ENCODE data around the gene PPP1R12B.
"Not testable (repeated sequence)": the region's sequence is repeated elsewhere in the genome, so short reads cannot be mapped to it uniquely, and the experiment has no call there.

PPP1R12B gene

DNA sequence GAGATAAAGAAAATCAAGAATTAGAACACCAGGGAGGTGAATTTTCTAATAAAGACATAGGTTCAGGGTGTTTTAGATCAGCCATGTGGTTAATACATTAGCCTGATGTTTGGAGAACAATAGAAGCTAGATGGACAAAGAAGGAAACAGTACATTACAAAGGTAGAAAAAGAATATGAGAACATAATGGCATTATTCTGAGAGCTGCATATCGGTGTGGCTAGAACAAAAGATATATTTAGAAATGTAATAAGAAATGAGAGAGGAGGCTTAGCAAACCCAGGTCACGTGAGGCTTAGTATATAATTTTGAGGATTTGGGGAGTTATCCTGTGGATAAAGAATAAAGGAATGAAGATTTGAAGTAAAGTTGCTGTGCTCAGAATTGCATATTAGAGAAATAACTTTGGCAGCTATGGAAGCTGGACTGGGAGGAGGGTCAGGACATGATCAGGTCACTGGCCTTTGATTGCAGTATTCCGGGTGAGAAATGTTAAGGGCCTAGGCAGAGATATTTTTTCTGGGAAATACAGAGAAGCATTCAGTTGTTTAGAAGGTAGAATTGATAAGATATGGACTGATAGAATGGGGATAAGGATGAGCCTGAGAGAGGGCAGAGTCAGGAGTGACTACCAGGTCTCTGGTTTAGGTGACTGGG is 197.3 kb downstream of the PPP1R12B start:
- not testable (repeated sequence) for DNase-seq (ENCODE audit: low read depth); H3K4me3 ChIP-seq (ENCODE audit: low read length)

DNA sequence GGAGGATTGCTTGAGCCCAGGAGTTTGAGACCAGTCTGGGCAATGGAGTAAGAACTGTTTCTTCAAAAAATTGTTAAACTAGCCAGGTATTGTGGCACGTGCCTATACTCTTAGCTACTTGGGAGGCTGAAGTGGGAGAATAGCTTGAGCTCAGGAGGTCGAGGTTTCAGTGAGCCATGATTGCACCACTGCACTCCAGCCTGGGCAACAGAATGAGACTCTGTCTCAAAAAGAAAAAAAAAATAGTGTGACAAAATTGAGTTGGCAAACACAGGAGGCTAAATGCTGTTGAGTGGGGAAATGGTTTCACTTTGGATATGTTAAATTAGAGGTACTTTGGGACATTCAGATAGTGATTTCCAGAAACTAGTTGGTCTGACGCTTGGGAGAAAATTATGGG is 197.9 kb downstream of the PPP1R12B start:
- not testable (repeated sequence) for DNase-seq (ENCODE audit: low read depth); H3K4me3 ChIP-seq (ENCODE audit: low read length)

GRCh38 chr1:202546796-202547195 is 198.3 kb downstream of the PPP1R12B start:
- H3K4me3 ChIP-seq (ENCODE audit: low read length); DNase-seq (ENCODE audit: low read depth): not testable (repeated sequence)

DNA sequence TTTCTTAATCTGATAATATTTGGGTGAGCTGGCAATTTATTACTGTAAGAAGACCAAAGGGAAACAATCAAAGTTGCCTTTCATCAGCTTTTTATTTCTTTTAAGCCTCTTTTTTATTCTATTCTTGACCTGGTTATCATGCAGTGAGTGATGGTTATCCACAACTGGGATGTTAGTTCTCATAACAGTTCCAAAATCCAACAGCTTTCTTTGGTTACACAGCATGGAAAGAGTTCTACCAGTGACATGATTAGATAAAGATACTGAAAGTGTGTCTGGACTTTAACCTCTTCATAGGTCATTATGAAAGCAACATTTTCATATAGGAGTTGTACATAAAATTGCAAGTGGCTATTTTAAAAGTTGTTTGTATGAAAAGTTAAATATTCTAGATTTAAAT is 198.7 kb downstream of the PPP1R12B start:
- no peak for TF ChIP-seq CTCF (conservative IDR thresholded peaks at IDR 0.05; ENCODE audit: low read length)
- no peak overlapping the region for H3K4me3 ChIP-seq (ENCODE audit: low read length)
- DNase-seq (ENCODE audit: low read depth), result no peak

GRCh38 chr1:202550088-202550487 is 201.6 kb downstream of the PPP1R12B start:
- DNase-seq (ENCODE audit: low read depth); H3K4me3 ChIP-seq (ENCODE audit: low read length): not testable (repeated sequence)

DNA sequence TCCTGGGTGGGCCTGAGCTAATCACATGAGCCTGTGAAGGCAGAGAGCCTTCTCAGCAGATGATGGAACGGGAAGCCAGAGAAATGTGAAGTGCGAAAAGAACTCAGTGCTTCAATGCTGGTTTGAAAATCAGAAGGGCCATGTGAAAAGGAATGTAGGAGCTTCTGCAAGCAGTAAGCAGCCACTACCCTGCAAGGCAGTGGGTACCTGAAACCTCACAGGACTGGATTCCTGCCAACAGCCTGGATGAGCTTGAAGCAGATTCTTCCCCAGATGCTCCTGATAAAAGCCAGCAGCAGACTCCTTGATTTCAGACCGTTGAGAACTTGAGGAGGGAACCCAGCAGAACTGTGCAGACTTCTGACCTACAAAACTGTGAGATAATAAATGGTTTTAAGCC is 203.2 kb downstream of the PPP1R12B start:
- no peak for TF ChIP-seq CTCF (conservative IDR thresholded peaks at IDR 0.05; ENCODE audit: low read length)
- no peak for DNase-seq (ENCODE audit: low read depth)
- H3K4me3 ChIP-seq (ENCODE audit: low read length), result no peak overlapping the region

- DNase-seq (ENCODE audit: low read depth); H3K4me3 ChIP-seq (ENCODE audit: low read length): not testable (repeated sequence)
Observed at GRCh38 chr1:202552615-202553014, 204.1 kb downstream of the PPP1R12B start.

- H3K4me3 ChIP-seq (ENCODE audit: low read length), result not testable (repeated sequence)
Observed at GRCh38 chr1:202553078-202553477, 204.6 kb downstream of the PPP1R12B start.

DNA sequence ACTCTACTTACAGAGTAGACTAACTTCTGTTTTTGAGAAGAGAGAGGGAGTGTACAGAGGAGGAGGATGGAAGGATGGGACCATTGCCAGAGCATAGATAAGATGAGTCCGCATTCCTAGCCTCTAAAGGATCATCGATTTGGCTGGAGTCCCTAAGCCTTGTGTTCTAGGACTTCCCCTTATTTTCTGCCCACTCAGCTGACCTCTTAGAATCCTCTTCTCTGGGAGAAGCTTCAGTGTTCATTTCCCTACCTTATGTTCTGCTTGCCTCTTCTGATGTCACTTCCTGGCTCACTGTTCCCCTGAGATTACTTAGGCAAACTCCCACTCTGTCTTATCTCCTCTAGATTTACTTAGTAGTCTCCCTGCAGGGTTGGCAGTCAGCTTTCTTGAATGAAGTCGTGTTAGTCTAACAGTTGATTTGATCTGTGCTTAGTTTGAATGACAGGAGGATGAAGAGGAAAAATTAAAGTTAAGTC is 205.1 kb downstream of the PPP1R12B start:
- H3K4me3 ChIP-seq (ENCODE audit: low read length), result no peak overlapping the region
- DNase-seq (ENCODE audit: low read depth), result no peak
- no peak for TF ChIP-seq CTCF (conservative IDR thresholded peaks at IDR 0.05; ENCODE audit: low read length)

More at GRCh38 chr1:202553078-202553477, 204.6 kb downstream of the PPP1R12B start:
- DNase-seq (ENCODE audit: low read depth), result not testable (repeated sequence)

DNA sequence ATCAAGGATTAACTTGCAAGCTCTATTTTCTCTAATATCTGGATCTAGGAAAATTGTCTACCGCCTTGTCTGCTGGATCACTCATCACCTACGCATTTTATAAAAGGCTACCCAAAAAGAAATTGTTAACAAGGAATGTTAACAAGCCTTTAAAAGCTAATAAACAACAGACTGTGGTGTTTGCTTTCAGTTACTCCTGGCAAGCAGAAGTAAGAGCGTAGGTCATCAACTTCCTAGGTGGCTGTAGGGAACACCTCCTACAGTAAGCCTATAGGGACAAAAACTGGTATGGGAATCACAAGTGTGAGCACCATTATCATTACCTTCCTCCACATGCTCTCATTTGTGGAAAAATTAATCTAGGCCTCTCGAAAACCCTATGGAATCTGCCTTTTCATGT is 206.1 kb downstream of the PPP1R12B start:
- DNase-seq (ENCODE audit: low read depth); H3K4me3 ChIP-seq (ENCODE audit: low read length): not testable (repeated sequence)

GRCh38 chr1:202556037-202556436 is 207.5 kb downstream of the PPP1R12B start:
- DNase-seq (ENCODE audit: low read depth); H3K4me3 ChIP-seq (ENCODE audit: low read length): not testable (repeated sequence)

DNA sequence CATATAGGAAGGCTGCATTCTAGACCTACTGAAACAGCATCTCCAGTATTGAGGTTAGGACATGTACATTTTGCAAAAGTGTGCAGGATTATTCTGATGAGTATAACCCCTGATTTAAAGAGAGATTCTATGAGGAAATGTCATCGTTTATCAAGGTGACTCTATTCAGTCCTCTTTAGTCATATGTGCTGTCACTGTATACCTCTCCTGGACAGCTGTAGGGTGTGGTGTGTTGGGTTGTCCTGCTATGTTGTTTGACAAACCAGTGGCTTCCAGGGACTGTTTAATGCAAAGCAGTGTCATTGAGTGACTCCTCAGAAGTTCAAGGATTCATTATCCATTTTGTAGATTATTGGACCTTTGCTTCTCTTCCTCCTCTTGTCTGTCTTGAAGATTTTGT is 209.2 kb downstream of the PPP1R12B start:
- not testable (repeated sequence) for DNase-seq (ENCODE audit: low read depth); H3K4me3 ChIP-seq (ENCODE audit: low read length)

All from AG10803 (cell line).